Gastrocnemius medialis (tissue), 4 donors: ENCODE results near the gene LAMA2. TPM values are rescaled to one million over a fixed set of nuclear protein-coding genes. Genes with fewer than 3 reads are reported as not detected.

ENCODE experiments used
- ATAC-seq, 2 donors: fragments of 150-250 bp; one replicate each; pipeline ENCODE4 v1.9.1; 2016
- DNase-seq, 2 donors: peaks; one replicate each; pipeline ENCODE4 v3.0.0-alpha.2; 2019
- H3K27ac ChIP-seq, 4 donors: fragments of 200-600 bp; sonication (generic); 1 replicate in 1 of 4; 2 replicates in 3 of 4; pipeline ENCODE4 v1.5.1; 2016 to 2018; ENCODE audit warnings: mild to moderate bottlenecking in 2 of 4, moderate library complexity in 1 of 4
- H3K27me3 ChIP-seq, 3 donors: fragments of 200-600 bp; sonication (generic) in 2 of 3; 1 replicate in 1 of 3; 2 replicates in 2 of 3; pipeline versions ENCODE4 v1.5.1 to v1.6.0; 2016 to 2019; ENCODE audit warnings: mild to moderate bottlenecking in 1 of 3, moderate library complexity in 1 of 3
- H3K36me3 ChIP-seq, 2 donors: fragments of 200-600 bp; sonication (generic) in 1 of 2; one replicate each; pipeline ENCODE4 v1.5.1; 2017 to 2018
- H3K4me1 ChIP-seq, 2 donors: fragments of 200-600 bp; sonication (generic) in 1 of 2; one replicate each; pipeline ENCODE4 v1.5.1; 2016 to 2017; ENCODE audit warnings: mild to moderate bottlenecking in 2 of 2
- H3K4me3 ChIP-seq, 4 donors: fragments of 200-600 bp; sonication (generic) in 3 of 4; 1 replicate in 1 of 4; 2 replicates in 3 of 4; pipeline ENCODE4 v1.5.1; 2016 to 2019; ENCODE audit warnings: mild to moderate bottlenecking in 2 of 4
- H3K9me3 ChIP-seq, 3 donors: fragments of 200-600 bp; sonication (generic) in 2 of 3; 1 replicate in 1 of 3; 2 replicates in 2 of 3; pipeline ENCODE4 v1.5.1; 2016 to 2019
- POLR2A ChIP-seq, 2 donors: fragments of 450-650 bp; IDR thresholded peaks; one replicate each; pipeline ENCODE4 v1.6.1; 2017; ENCODE audit warnings: antibody characterized with exemption in 2 of 2, mild to moderate bottlenecking in 2 of 2, moderate library complexity in 2 of 2
- in situ Hi-C, 4 donors: fragments of 200-750 bp; cut with MboI; loops; one replicate each; pipeline versions ENCODE4 v1.15.0 to v1.8.0; 2017; ENCODE audit warnings: low sequenced_read_pairs in 4 of 4
- intact Hi-C: fragments of 100-400 bp; cut with DNase I; formaldehyde crosslinking; loops from one replicate; pipeline ENCODE4 v1.15.1; 2023; ENCODE audit warnings: low total_unique reads
- total RNA-seq, 4 donors: library from RNA; depleted of rRNA; stranded (reverse); fragments of >200 nt; gene quantifications; one replicate each; pipeline versions ENCODE4 v1.1.0 to v1.2.3, GENCODE V29; 2016
- TF ChIP-seq, protein P1 (sequence below), 5 experiments: fragments of 450-650 bp in 3 of 5; fragments of 200-600 bp in 2 of 5; sonication (generic) in 2 of 5; IDR thresholded peaks in 4 of 5; conservative IDR thresholded peaks in 1 of 5; 1 replicate in 4 of 5; 2 replicates in 1 of 5; pipeline ENCODE4 v1.5.1; 2016 to 2019; ENCODE audit warnings: antibody characterized with exemption in 5 of 5, mild to moderate bottlenecking in 3 of 5, moderate library complexity in 3 of 5

The LAMA2 gene
- total RNA-seq, 4 donors from 2014 or later = 52.9 to 113 (median 71.3) TPM

GRCh38 chr6:129523816-129524215 lies 640.9 kb downstream of the LAMA2 start:
- DNase-seq (no peak), ATAC-seq (no peak)
- no peaks in the 10 kb centered on the region for H3K9me3 ChIP-seq
- H3K4me1 ChIP-seq = peaks cover 0 to 5% of the 10 kb centered on the region in 2 donors
- in situ Hi-C loops = no loop called here
- TF ChIP-seq POLR2A (IDR thresholded peaks at IDR 0.05) = no peak
- TF ChIP-seq, protein P1, sequence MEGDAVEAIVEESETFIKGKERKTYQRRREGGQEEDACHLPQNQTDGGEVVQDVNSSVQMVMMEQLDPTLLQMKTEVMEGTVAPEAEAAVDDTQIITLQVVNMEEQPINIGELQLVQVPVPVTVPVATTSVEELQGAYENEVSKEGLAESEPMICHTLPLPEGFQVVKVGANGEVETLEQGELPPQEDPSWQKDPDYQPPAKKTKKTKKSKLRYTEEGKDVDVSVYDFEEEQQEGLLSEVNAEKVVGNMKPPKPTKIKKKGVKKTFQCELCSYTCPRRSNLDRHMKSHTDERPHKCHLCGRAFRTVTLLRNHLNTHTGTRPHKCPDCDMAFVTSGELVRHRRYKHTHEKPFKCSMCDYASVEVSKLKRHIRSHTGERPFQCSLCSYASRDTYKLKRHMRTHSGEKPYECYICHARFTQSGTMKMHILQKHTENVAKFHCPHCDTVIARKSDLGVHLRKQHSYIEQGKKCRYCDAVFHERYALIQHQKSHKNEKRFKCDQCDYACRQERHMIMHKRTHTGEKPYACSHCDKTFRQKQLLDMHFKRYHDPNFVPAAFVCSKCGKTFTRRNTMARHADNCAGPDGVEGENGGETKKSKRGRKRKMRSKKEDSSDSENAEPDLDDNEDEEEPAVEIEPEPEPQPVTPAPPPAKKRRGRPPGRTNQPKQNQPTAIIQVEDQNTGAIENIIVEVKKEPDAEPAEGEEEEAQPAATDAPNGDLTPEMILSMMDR (IDR thresholded peaks at IDR 0.05 in 4 of 5, conservative IDR thresholded peaks at IDR 0.05 in 1 of 5) = no peak
- intact Hi-C loops = no loop called here
- no peak overlapping the region for H3K27ac ChIP-seq
- no peaks in the 10 kb centered on the region for H3K36me3 ChIP-seq
- H3K4me3 ChIP-seq = no peak overlapping the region
- H3K27me3 ChIP-seq = no peaks in the 10 kb centered on the region

DNA sequence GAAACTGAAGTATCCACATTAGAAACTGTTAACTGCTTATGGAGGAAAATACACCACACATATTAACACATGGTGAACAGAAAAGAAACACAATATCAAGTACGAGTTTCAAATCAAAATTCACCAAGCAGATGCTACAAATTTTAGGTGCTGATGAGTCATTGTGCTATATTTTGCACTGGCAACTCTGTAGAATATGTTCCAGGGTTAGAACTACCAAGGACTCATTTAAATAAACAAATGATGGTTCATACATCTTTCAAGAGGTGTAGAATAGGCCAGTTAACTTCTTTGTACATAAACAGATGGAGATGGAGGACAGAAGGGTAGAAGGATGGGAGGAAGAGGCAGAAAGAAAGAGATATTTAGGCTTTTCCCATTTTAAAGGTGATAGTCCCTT lies 642.1 kb downstream of the LAMA2 start:
- ATAC-seq = no peak
- H3K4me1 ChIP-seq = peaks cover 0 to 5% of the 10 kb centered on the region in 2 donors
- intact Hi-C loops = no loop called here

GRCh38 chr6:129534926-129535325 lies 652.0 kb downstream of the LAMA2 start:
- Histone ChIP-seq H3K27me3 (no peaks in the 10 kb centered on the region), H3K27ac (no peak overlapping the region), H3K4me1 (no peaks in the 10 kb centered on the region), H3K36me3 (no peaks in the 10 kb centered on the region), H3K4me3 (no peak overlapping the region), H3K9me3 (no peaks in the 10 kb centered on the region)
- in situ Hi-C loops = no loop called here
- ATAC-seq = no peak
- intact Hi-C loops = no loop called here
- no peak for TF ChIP-seq POLR2A (IDR thresholded peaks at IDR 0.05)
- no peak for DNase-seq

More for the DNA sequence above, 642.1 kb downstream of the LAMA2 start:
- Histone ChIP-seq H3K27me3 (no peaks in the 10 kb centered on the region), H3K4me3 (no peak overlapping the region), H3K9me3 (no peaks in the 10 kb centered on the region), H3K27ac (no peak overlapping the region), H3K36me3 (no peaks in the 10 kb centered on the region)
- no peak for DNase-seq
- in situ Hi-C loops = no loop called here
- TF ChIP-seq, protein P1 (IDR thresholded peaks at IDR 0.05 in 4 of 5, conservative IDR thresholded peaks at IDR 0.05 in 1 of 5) = no peak
- TF ChIP-seq POLR2A (IDR thresholded peaks at IDR 0.05) = no peak

DNA sequence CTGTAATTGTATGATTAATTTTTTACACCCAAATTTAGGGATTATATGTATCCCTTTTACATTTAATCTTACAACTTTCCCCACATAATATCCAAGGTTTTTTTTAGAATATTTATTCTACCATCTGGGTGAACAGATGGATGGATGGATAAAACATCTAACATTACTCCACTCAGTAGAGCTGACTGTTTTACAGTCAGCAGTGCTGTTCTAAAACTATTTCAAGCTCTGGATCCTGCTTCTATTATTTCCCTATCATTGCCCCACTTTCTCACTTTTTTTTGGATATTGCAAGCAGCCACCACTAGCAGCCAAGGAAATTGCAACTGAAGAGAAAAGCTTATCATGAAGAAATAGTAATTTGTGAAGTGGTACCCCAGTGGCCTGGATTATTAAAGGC lies 653.3 kb downstream of the LAMA2 start:
- H3K27me3 ChIP-seq = no peaks in the 10 kb centered on the region
- intact Hi-C loops (no loop called here), in situ Hi-C loops (no loop called here)
- DNase-seq (no peak), ATAC-seq (no peak)
- no peak overlapping the region for H3K4me3 ChIP-seq
- no peak overlapping the region for H3K27ac ChIP-seq
- TF ChIP-seq POLR2A (IDR thresholded peaks at IDR 0.05) = no peak
- TF ChIP-seq, protein P1 (IDR thresholded peaks at IDR 0.05 in 4 of 5, conservative IDR thresholded peaks at IDR 0.05 in 1 of 5) = no peak
- H3K4me1 ChIP-seq = no peaks in the 10 kb centered on the region
- H3K9me3 ChIP-seq = no peaks in the 10 kb centered on the region
- no peaks in the 10 kb centered on the region for H3K36me3 ChIP-seq

- Histone ChIP-seq H3K27me3 (no peaks in the 10 kb centered on the region), H3K4me1 (no peaks in the 10 kb centered on the region), H3K36me3 (no peaks in the 10 kb centered on the region), H3K9me3 (no peaks in the 10 kb centered on the region), H3K4me3 (no peak overlapping the region), H3K27ac (no peak overlapping the region)
- no peak for ATAC-seq
- intact Hi-C loops = no loop called here
- no peak for DNase-seq
- no peak for TF ChIP-seq POLR2A (IDR thresholded peaks at IDR 0.05)
- in situ Hi-C loops = no loop called here
Observed at GRCh38 chr6:129539032-129539431, 656.1 kb downstream of the LAMA2 start.

GRCh38 chr6:129542705-129543104 lies 659.8 kb downstream of the LAMA2 start:
- Histone ChIP-seq H3K27me3 (no peaks in the 10 kb centered on the region), H3K36me3 (no peaks in the 10 kb centered on the region), H3K4me1 (no peaks in the 10 kb centered on the region), H3K9me3 (no peaks in the 10 kb centered on the region), H3K4me3 (no peak overlapping the region), H3K27ac (no peak overlapping the region)
- intact Hi-C loops = no loop called here
- TF ChIP-seq, protein P1 (IDR thresholded peaks at IDR 0.05 in 4 of 5, conservative IDR thresholded peaks at IDR 0.05 in 1 of 5) = no peak
- no peak for TF ChIP-seq POLR2A (IDR thresholded peaks at IDR 0.05)
- in situ Hi-C loops = no loop called here
- ATAC-seq (no peak), DNase-seq (no peak)
